Epithelial cell of proximal tubule (primary cell): ENCODE data around the gene SPANXC. TPM values are rescaled to one million over a fixed set of nuclear protein-coding genes. Genes with fewer than 3 reads are reported as not detected.

Source experiments
- DNase-seq: peaks from one replicate; pipeline ENCODE4 v3.0.0-alpha.2; 2011; ENCODE audit warnings: low read depth
- H3K4me3 ChIP-seq: 2 replicates; pipeline ENCODE4 v1.5.1; 2011; ENCODE audit warnings: low read depth, mild to moderate bottlenecking, low read length
- total RNA-seq: library from RNA; depleted of rRNA; stranded (reverse); fragments of >200 nt; gene quantifications from 2 replicates; pipeline ENCODE4 v1.2.3, GENCODE V29; 2015
- TF ChIP-seq, protein P1 (sequence below): conservative IDR thresholded peaks from 2 replicates; pipeline ENCODE4 v1.5.1; 2012; ENCODE audit warnings: low read depth, mild to moderate bottlenecking, low read length

Gene SPANXC
- total RNA-seq, 1 donor from 2014 or later = not detected

DNA sequence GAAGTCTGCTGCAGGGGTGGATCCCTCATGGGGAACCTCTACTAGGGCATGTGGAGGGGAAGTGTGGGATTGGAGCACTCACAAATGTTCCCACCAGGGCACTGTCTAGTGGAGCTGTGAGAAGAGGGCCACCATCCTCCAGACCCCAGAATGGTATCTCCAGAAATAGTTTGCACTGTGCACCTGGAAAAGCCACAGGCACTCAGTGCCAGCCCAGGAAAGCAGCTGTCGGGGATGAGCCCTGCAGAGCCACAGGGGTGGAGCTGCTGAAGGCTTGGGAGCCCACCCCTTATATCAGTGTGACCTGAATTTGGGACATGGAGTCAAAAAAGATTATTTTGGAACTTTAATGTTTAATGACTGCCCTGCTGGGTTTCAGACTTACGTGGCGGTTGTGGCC lies 40.4 kb downstream of the SPANXC start:
- TF ChIP-seq, protein P1, sequence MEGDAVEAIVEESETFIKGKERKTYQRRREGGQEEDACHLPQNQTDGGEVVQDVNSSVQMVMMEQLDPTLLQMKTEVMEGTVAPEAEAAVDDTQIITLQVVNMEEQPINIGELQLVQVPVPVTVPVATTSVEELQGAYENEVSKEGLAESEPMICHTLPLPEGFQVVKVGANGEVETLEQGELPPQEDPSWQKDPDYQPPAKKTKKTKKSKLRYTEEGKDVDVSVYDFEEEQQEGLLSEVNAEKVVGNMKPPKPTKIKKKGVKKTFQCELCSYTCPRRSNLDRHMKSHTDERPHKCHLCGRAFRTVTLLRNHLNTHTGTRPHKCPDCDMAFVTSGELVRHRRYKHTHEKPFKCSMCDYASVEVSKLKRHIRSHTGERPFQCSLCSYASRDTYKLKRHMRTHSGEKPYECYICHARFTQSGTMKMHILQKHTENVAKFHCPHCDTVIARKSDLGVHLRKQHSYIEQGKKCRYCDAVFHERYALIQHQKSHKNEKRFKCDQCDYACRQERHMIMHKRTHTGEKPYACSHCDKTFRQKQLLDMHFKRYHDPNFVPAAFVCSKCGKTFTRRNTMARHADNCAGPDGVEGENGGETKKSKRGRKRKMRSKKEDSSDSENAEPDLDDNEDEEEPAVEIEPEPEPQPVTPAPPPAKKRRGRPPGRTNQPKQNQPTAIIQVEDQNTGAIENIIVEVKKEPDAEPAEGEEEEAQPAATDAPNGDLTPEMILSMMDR = no peak
- H3K4me3 ChIP-seq = no peak overlapping the region
- no peak for DNase-seq

Other genes starting within 250 kb of the SPANXC start
- 0.65 TPM in 1 of 2 replicates, not detected in the other for gene SPANXB1, start 239.9 kb downstream of the SPANXC start, total RNA-seq
- 14.9 and 22.3 TPM in 2 replicates for gene LDOC1, start 65.4 kb downstream of the SPANXC start, total RNA-seq